IMR-90 (cell line): ENCODE data around the gene EFNA5. TPM values are rescaled to one million over a fixed set of nuclear protein-coding genes. Genes with fewer than 3 reads are reported as not detected.

Source experiments
- ATAC-seq: fragments of 200-7000 bp; cut with Tn5 transposase; 2 replicates; pipeline ENCODE4 v1.9.1; 2020; ENCODE audit warnings: low read depth, mild to moderate bottlenecking, moderate library complexity
- BruUV-seq: library from RNA; stranded (reverse); fragments of 400-500 nt; replicated peaks from 2 replicates; lab custom pipeline; 2021; lab: Mats Ljungman, UMichigan
- CTCF ChIA-PET: fragments of 300-600 bp; formaldehyde crosslinking; extraction: SDS; loops from one replicate; lab custom pipeline; 2021; ENCODE audit warnings: antibody characterized with exemption; lab: Yijun Ruan, JAX
- POLR2A ChIA-PET: fragments of 300-600 bp; sonication (Branson Sonifier 250); formaldehyde crosslinking; loops from one replicate; lab custom pipeline; 2022; ENCODE audit warnings: antibody characterized with exemption; ENCODE audit not compliant: unreplicated experiment; lab: Charles Lee
- DNase-seq: peaks from one replicate; pipeline ENCODE4 v3.0.0; 2013
- H2AFZ ChIP-seq: replicated peaks from 2 replicates; pipeline ENCODE3; 2013; ENCODE audit warnings: low read length, mild to moderate bottlenecking; ENCODE audit not compliant: poor library complexity
- H2AK5ac ChIP-seq: 2 replicates; pipeline ENCODE4 v1.6.1; 2013; ENCODE audit warnings: low read depth, low read length, inconsistent platforms
- H2AK9ac ChIP-seq: replicated peaks from 2 replicates; pipeline ENCODE3; 2013; ENCODE audit warnings: mild to moderate bottlenecking, low read depth, low read length, moderate library complexity; ENCODE audit not compliant: poor library complexity
- H2BK120ac ChIP-seq: 2 replicates; pipeline ENCODE4 v1.6.1; 2013; ENCODE audit warnings: low read depth, low read length, inconsistent platforms
- H2BK15ac ChIP-seq: 3 replicates; pipeline ENCODE4 v1.6.1; 2013; ENCODE audit warnings: low read depth, low read length, inconsistent platforms
- H2BK20ac ChIP-seq: 2 replicates; pipeline ENCODE4 v1.6.1; 2013; ENCODE audit warnings: low read depth, mild to moderate bottlenecking, inconsistent platforms, low read length, moderate library complexity
- H2BK5ac ChIP-seq: 2 replicates; pipeline ENCODE4 v1.6.1; 2013; ENCODE audit warnings: mild to moderate bottlenecking, low read depth, low read length, inconsistent platforms; ENCODE audit not compliant: poor library complexity, severe bottlenecking
- H3K14ac ChIP-seq: replicated peaks from 2 replicates; pipeline ENCODE4 v1.6.1; 2013; ENCODE audit warnings: low read depth, low read length, inconsistent platforms
- H3K18ac ChIP-seq: 2 replicates; pipeline ENCODE4 v1.6.1; 2013; ENCODE audit warnings: low read depth, low read length, control low read depth
- H3K23ac ChIP-seq: 2 replicates; pipeline ENCODE4 v1.6.1; 2013; ENCODE audit warnings: low read depth, low read length, inconsistent platforms
- H3K27ac ChIP-seq: 2 replicates; pipeline ENCODE4 v1.5.1; 2013; ENCODE audit warnings: mild to moderate bottlenecking, control low read depth, low read length; ENCODE audit not compliant: insufficient read depth
- H3K27me3 ChIP-seq: 2 replicates; pipeline ENCODE4 v1.6.1; 2013; ENCODE audit warnings: low read length; ENCODE audit not compliant: control insufficient read depth, insufficient read depth
- H3K36me3 ChIP-seq: 2 replicates; pipeline ENCODE4 v1.6.1; 2013; ENCODE audit warnings: low read length, mixed read lengths; ENCODE audit not compliant: control insufficient read depth, insufficient read depth
- H3K4ac ChIP-seq: 2 replicates; pipeline ENCODE4 v1.6.1; 2013; ENCODE audit warnings: low read depth, low read length, inconsistent platforms
- H3K4me1 ChIP-seq: 2 replicates; pipeline ENCODE4 v1.6.1; 2013; ENCODE audit warnings: low read length, mixed read lengths; ENCODE audit not compliant: control insufficient read depth, insufficient read depth
- H3K4me2 ChIP-seq: 2 replicates; pipeline ENCODE4 v1.6.1; 2013; ENCODE audit warnings: low read depth, mild to moderate bottlenecking, control low read depth, low read length, moderate library complexity
- H3K4me3 ChIP-seq: 2 replicates; pipeline ENCODE4 v1.5.1; 2013; ENCODE audit warnings: low read depth, mild to moderate bottlenecking, control low read depth, low read length, moderate library complexity; ENCODE audit not compliant: insufficient read depth
- H3K56ac ChIP-seq: 2 replicates; pipeline ENCODE4 v1.6.1; 2013; ENCODE audit warnings: low read length, inconsistent platforms; ENCODE audit not compliant: insufficient read depth; ENCODE audit errors: extremely low read depth
- H3K79me1 ChIP-seq, 2 experiments: 2 replicates each; pipeline ENCODE4 v1.6.1; 2013; ENCODE audit warnings: low read length in 2 of 2, inconsistent platforms in 1 of 2, low read depth in 1 of 2
- H3K9ac ChIP-seq: 2 replicates; pipeline ENCODE4 v1.6.1; 2013; ENCODE audit warnings: low read depth, low read length, control low read depth
- H3K9me1 ChIP-seq: 2 replicates; pipeline ENCODE4 v1.6.1; 2013; ENCODE audit warnings: low read length, inconsistent platforms; ENCODE audit not compliant: insufficient read depth
- H3K9me3 ChIP-seq: 2 replicates; pipeline ENCODE4 v1.6.1; 2013; ENCODE audit warnings: low read length; ENCODE audit not compliant: control insufficient read depth, insufficient read depth
- H4K20me1 ChIP-seq: 2 replicates; pipeline ENCODE4 v1.6.1; 2013; ENCODE audit warnings: low read length, inconsistent platforms; ENCODE audit not compliant: insufficient read depth
- H4K5ac ChIP-seq: 2 replicates; pipeline ENCODE4 v1.6.1; 2013; ENCODE audit warnings: mild to moderate bottlenecking, low read depth, low read length, control low read depth
- H4K8ac ChIP-seq, 2 experiments: 2 replicates each; pipeline ENCODE4 v1.6.1; 2013; ENCODE audit warnings: low read depth in 2 of 2, low read length in 2 of 2, control low read depth in 1 of 2, inconsistent platforms in 1 of 2
- H4K91ac ChIP-seq: 2 replicates; pipeline ENCODE4 v1.6.1; 2013; ENCODE audit warnings: low read depth, low read length, inconsistent platforms; ENCODE audit not compliant: insufficient read depth
- SMC3 ChIP-seq: fragments of 150-350 bp; IDR thresholded peaks from 2 replicates; pipeline ENCODE4 v1.6.1; 2016; ENCODE audit warnings: low read depth, mild to moderate bottlenecking, antibody characterized with exemption, low read length, moderate library complexity
- WGBS, 2 experiments: methylation state at CpG; one replicate each; pipeline versions ENCODE4 v1.1.5 to v1.1.7; 2013; ENCODE audit warnings: missing lambda C conversion rate in 2 of 2; ENCODE audit not compliant: insufficient read length in 1 of 2; ENCODE audit errors: extremely low coverage in 2 of 2; 5-methylcytosine and 5-hydroxymethylcytosine counted together
- dilution Hi-C: fragments of 300-500 bp; cut with HindIII; formaldehyde crosslinking; loops from one replicate; pipeline ENCODE4 v1.14.3; 2018; ENCODE audit warnings: low sequenced_read_pairs; ENCODE audit not compliant: unreplicated experiment
- in situ Hi-C: fragments of 300-500 bp; cut with MboI; formaldehyde crosslinking; loops from 3 replicates; pipeline ENCODE4 v1.14.3; 2019; ENCODE audit warnings: low sequenced_read_pairs, inconsistent platforms, mixed read lengths
- intact Hi-C: fragments of 100-400 bp; cut with micrococcal nuclease; formaldehyde crosslinking; loops from 2 replicates; pipeline ENCODE4 v1.10.0; 2022
- polyA plus RNA-seq, 3 experiments: library from polyadenylated mRNA; depleted of rRNA; stranded (reverse); fragments of >200 nt; gene quantifications; 2 replicates each; pipeline ENCODE4 v1.2.3, GENCODE V29; 2012; ENCODE audit warnings: low replicate concordance in 1 of 3
- total RNA-seq: library from RNA; depleted of rRNA; stranded (reverse); fragments of >200 nt; gene quantifications from 2 replicates; pipeline ENCODE4 v1.2.3, GENCODE V29; 2012

EFNA5 gene
- total and polyA plus RNA-seq, 2 of the 4 experiments (the other 2 are of a cell fraction): 1.5 to 1.6 TPM

GRCh38 chr5:107651325-107651724 is 19.4 kb downstream of the EFNA5 start:
- Histone ChIP-seq H4K5ac (no peak overlapping the region), H3K4me3 (no peak overlapping the region), H3K79me1 (0 out of 4 replicates have a peak, but pooled peaks cover 0 to 3% of the 10 kb centered on the region in 2 experiments), H3K14ac (no peak overlapping the region), H3K4me1 (no peaks in the 10 kb centered on the region), H2AK5ac (no peak overlapping the region), H3K56ac (no peak overlapping the region), H3K27me3 (no peaks in the 10 kb centered on the region), H3K18ac (no peak overlapping the region), H3K4me2 (no peak overlapping the region), H2BK15ac (no peak overlapping the region), H4K8ac (no peak overlapping the region), H3K36me3 (no peaks in the 10 kb centered on the region), H3K9me3 (no peaks in the 10 kb centered on the region), H2AFZ (no peak overlapping the region), H3K27ac (no peak overlapping the region), H3K9ac (no peak overlapping the region), H3K23ac (no peak overlapping the region), H2BK20ac (no peak overlapping the region), H4K20me1 (no peaks in the 10 kb centered on the region), H2BK5ac (no peak overlapping the region), H3K4ac (no peak overlapping the region), H3K9me1 (0 out of 2 replicates have a peak, but pooled peaks cover 5% of the 10 kb centered on the region), H4K91ac (no peak overlapping the region), H2BK120ac (no peak overlapping the region), H2AK9ac (no peak overlapping the region)
- no TSS peak for BruUV-seq
- ChIA-PET POLR2A (no interaction called here), CTCF (no interaction called here)
- intact Hi-C loops: no loop called here
- ATAC-seq: no peak
- in situ Hi-C loops: no loop called here
- dilution Hi-C loops: no loop called here
- DNase-seq: no peak
- no CpG with 5 or more reads among the region's 6 CpGs for WGBS, 2 experiments
- no peak for TF ChIP-seq SMC3
